HG03469 (cell line): ENCODE results near the gene LDAH.
"Not testable (repeated sequence)": the region's sequence is repeated elsewhere in the genome, so short reads cannot be mapped to it uniquely, and the experiment has no call there.

Experiments used
- ATAC-seq: cut with Tn5 transposase; IDR thresholded peaks from one replicate; pipeline ENCODE4 v1.9.1; 2021; ENCODE audit warnings: mild to moderate bottlenecking, moderate library complexity, moderate number of reproducible peaks; ENCODE audit not compliant: unreplicated experiment

Gene LDAH

DNA sequence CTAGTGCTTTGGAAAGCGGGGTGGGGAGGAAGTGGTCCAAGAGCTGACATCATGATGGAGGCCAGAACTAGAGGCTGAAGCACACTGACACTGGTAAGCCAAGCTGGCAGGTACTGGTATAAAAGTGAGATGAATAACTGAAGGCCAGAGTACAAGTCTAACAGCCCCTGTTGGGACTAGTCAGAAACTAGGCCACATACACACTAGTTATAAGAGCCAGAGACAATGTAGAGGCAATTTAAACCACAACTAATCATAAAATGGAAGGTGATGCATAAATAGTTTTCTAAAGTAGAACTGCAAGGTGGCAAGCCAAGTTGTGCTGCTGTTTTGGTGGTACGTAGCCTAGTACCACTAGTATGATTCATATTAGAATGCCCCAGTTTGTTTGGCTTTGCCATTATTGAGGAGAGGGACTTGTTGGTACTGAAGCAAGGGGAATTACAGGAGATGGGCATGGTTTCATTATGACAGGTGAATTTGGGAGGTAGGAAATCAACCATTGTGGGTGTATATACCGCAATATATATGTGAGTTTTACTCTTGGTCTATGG, 98.3 kb downstream of the LDAH start:
- no peak for ATAC-seq

DNA sequence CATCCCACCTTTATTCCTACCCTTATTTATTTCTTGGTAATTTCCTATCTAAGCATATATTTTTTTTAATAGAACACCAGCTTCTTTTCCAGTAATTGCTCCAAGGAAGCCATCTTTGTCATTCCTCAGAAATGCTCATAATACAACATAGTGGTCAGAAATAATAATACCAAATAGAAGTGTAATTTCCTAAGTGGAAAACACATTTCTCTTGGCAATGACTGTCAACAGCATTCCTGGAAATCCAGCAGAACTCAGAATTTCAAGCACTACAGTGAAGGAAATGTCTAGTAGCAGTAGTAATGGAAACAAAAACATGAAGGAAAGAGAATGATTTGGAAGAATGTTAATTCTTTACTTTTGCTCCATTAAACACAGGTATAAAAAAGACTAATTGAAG, 99.4 kb downstream of the LDAH start:
- ATAC-seq, result no peak

DNA sequence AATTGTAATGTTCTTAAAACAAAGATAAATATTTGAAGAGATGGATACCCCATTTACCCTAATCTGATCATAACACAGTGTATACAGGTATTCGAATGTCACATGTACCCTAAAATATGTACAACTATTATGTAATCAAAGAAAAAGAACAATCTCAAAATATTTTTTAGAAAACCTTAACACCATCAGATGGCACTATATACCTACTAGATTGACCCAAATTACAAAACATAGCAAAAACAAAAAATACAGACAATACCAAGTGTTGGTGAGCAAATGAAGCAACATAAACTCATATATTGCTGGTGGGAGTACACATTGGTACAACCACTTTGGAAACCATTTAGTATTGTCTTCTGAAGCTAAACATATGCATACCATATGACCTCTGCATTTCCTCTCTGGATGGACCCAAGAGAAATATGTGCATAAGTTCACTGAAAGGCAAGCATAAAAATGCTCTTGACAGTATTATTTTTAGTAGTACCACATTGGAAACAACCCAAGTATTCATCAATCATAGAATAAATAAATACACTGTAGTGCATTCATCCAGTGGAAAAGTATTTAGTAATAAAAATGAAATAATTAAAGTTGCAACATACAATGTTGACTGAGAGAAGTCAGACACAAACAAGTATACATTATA, 100.2 kb downstream of the LDAH start:
- ATAC-seq, result no peak

DNA sequence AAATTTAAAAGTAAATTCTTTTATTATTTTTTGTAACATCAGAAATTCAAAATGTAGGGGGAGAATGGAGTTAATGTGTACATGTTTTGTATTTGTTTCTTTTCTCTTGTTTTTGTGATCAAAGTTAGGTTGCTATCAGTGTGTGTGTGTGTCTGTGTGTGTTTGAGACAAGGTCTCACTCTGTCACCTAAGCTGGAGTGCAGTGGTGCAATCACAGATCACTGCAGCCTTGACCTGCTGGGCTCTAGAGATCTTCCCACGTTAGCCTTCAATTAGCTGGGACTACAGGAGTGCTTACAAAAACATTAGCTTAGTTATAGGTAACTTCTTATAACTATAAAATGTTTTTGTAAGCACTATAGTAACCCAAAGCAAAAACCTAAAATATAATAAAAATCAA, 105.3 kb downstream of the LDAH start:
- no peak for ATAC-seq

DNA sequence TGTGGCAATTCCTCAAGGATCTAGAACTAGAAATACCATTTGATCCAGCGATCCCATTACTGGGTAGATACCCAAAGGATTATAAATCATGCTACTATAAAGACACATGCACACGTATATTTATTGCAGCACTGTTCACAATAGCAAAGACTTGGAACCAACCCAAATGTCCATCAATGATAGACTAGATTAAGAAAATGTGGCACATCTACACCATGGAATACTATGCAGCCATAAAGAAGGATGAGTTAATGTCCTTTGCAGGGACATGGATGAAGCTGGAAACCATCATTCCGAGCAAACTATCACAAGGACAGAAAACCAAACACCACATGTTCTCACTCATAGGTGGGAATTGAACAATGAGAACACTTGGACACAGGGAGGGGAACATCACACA, 106.7 kb downstream of the LDAH start:
- ATAC-seq, result not testable (repeated sequence)

DNA sequence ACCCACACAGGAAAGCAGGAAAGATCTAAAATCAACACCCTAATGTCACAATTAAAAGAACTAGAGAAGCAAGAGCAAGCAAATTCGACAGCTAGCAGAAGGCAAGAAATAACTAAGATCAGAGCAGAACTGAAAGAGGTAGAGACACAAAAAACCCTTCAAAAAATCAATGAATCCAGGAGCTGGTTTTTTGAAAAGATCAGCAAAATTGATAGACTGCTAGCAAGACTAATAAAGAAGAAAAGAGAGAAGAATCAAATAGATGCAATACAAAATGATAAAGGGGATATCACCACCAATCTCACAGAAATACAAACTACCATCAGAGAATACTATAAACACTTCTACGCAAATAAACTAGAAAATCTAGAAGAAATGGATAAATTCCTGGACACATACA, 108.5 kb downstream of the LDAH start:
- ATAC-seq, result not testable (repeated sequence)

DNA sequence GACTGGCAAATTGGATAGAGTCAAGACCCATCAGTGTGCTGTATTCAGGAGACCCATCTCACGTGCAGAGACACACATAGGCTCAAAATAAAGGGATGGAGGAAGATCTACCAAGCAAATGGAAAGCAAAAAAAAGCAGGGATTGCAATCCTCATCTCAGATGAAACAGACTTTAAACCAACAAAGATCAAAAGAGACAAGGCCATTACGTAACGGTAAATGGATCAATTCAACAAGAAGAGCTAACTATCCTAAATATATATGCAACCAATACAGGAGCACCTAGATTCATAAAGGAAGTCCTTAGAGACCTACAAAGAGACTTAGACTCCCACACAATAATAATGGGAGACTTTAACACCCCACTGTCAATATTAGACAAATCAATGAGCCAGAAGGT, 109.3 kb downstream of the LDAH start:
- ATAC-seq, result not testable (repeated sequence)

DNA sequence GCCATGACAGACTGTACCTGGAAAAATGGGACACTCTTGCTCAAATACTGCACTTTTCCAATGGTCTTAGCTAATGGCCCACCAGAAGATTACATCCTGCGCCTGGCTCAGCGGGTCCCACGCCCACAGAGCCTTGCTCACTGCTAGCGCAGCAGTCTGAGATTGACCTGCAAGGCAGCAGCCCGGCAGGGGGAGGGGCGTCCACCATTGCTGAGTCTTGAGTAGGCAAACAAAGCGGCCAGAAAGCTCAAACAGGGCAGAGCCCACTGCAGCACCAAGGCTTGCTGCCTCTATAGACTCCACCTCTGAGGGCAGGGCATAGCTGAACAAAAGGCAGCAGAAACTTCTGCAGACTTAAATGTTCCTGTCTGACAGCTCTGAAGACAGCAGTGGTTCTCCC, 111.3 kb downstream of the LDAH start:
- not testable (repeated sequence) for ATAC-seq

DNA sequence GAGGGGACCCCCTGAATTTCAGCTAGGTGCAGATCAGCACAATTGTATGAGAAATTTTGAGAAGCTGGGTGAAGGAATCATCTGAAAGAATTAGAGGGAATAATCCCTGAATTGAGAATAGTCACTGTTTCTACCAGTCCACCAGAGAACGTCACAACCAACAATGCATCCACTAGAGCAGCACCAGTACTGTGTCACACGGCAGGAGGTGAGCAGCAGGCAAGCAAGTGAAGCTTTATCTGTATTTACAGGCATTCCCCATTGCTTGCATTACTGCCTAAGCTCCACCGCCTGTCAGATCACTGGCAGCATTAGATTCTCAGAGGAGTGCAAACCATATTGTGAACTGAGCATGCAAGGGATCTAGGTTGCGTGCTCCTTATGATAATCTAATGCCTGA, 115.3 kb downstream of the LDAH start:
- ATAC-seq, result no peak

DNA sequence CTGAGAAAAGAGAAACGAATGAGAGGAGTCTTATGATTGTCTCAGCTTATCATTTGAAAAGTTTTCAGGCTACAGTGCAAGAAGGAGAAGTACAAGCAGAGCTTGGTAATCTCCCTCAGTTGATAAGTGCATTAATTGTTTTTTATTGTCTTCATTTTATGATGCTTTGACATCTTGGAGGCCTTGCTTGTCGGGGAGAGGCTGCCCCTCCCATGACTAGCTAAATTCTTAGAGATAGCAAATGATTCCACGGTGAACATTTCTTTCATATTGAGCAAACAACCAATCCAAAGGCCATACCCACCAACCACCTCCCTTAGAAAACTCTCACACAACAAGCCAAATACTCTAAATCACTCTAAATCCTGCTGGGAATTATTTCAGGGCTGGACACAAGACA, 116.1 kb downstream of the LDAH start:
- ATAC-seq, result no peak

DNA sequence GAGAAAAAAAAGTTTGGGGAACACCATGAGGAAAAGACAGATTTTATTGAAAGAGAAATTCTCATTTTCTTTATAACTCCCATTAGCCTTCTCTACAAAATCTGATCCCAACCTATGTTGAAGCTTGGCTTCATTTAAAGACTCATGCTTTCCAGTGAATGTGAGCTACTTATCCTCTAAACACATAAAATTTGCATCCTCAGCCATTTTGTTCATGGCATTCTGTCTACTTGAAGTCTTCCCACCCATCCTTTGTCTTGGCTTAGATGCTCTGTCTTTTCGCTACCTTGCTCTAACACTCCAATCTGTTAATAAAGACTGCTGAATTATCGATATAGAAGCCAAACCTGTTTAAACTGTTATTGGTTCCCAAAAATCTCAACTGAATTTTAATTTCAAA, 116.7 kb downstream of the LDAH start:
- no peak for ATAC-seq

DNA sequence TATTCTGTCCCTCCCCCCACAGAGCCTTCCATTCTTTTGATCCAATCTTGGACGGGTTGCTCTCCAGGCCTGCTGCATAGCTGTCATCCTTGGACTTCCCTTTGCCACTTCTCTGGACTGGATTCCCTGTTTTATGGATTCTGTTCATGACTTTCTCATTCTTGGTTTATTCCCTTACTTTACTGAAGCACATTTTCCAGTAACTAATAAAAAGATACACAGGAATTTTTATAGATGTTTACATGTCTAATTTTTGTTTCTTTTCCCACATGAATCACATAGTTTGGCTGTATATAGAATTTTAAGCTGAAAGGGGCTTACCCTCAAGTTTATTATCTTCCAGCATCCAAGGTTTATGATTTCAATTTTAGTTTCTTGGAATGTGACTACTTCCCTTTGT, 118.0 kb downstream of the LDAH start:
- no peak for ATAC-seq

DNA sequence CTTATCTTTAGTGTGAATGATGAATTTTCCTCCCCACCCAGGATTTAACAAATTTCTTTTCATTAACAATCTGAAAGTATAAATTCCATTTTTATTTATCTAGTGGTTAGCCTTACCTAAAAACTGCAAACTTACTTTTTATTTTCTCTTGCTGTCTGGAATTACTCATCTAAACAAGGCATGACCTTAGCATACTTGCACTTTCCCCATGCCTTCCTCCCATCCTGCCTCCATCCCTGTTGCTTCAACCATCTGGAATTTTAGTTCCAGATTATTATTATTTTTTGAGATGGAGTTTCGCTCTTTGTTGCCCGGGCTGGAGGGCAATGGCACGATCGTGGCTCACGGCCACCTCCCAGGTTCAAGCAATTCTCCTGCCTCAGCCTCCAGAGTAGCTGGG, 120.3 kb downstream of the LDAH start:
- ATAC-seq, result no peak

DNA sequence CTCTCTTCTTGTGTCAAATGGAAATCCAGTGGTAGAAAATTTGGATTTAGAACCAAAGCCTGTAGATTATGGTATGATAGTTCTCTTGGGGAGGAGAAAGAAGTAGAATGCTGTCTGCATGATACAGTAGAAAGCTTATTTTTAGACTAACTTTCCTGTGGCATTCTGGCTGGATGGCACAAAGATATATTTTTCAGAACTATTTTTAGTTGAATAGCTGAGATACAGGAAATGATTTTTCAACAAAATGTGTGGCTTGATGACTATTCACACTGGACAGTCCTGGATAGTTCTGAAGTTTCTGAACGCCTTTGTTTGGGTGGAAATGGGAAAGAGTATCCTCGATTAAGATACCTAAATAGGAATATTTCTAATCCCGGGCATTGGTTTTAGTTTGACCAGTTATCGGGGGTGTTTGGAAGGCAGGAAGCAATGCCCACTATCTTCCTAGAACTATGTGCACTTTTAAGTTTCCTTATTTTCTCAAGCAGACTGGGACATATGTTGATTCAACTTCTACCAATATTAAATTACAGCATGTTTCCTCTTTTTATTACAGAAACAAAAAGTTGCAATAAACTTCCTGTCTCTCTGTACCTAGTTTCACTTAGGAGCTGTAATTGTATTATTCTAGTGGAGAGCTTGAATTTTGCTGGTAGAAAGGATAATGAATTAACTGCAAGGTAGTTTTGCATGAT, 123.8 kb downstream of the LDAH start:
- ATAC-seq, result no peak

DNA sequence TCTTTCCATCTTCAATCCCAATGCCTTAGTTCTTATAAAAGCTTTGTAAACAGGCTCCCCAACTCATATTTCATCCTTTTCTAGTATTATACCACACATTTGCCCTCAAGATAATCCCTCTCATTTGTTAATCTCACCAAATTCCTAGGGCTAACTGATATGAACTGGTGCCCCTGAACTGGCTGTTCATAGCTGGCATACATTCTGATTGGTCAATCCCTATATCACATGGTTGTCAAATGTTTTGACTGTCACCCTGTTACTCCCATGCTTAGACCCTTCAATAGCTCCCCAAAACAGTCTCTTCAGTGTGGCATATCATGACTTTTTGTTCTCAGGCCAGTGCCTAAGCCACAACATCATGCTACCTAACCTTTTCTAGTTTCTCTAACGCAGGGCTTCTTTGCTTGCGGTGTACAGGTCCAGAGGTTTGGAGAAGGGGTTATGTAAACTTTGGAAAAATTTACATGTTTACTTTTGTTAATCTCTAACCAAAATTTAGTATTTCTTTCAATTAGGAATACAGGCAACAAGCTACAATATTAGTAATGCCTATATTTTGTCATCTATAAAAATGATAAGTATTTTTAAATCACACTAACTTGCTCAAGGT, 125.5 kb downstream of the LDAH start:
- no peak for ATAC-seq

DNA sequence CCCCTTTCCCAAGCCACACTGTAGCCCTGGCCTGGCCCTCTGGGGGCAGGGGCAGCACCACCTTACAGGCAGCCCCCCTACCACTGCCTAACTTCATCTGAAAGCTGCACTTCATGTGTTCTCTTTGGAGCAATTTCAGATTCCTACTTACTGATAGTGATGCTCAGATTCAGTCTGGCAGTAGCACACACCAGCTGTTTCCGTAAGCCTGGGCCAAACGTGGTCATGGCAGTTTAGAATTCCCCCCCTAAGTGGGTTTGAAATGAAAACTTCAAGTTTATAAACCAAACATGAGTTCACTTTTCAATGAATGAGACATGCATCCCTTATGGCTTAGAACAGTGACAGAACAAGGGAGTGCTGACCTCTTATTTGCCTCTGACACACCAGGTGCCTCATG, 126.5 kb downstream of the LDAH start:
- ATAC-seq, result no peak

DNA sequence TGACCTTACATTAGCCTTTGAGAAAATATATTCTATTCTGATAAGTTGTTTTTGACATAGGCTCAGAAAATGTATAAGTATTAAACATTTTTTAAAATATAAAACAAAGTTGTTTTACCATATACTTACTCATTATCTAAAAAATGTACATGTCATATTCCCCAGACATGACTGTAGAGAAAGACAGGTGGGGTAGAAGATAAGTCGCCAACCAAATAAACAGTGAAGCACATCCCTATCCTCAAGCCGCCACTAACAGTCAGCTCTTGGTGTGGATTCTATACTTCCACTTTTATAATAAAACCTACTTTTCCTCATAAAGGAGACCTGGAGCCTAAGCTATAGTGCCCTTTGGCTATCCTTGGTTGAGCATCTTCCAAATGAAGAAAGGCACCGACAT, 129.6 kb downstream of the LDAH start:
- ATAC-seq, result no peak

DNA sequence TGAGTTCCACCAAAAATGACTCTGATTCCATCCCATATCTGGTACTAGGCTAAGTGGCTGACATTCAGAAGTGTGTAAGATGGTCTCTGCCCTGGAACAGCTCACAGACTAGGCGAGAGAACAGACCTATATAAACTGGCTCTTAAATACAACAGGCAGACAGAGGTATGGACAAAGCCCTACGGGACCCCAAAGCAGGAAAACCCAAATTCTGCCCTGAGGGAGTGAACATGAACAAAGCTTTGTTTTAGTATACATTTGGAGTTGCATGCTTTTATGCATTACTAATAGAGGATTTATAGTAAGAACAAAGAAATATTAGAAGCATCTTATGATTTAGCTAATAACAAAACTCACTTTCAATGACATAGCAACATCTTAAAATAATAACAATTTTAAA, 130.8 kb downstream of the LDAH start:
- no peak for ATAC-seq

DNA sequence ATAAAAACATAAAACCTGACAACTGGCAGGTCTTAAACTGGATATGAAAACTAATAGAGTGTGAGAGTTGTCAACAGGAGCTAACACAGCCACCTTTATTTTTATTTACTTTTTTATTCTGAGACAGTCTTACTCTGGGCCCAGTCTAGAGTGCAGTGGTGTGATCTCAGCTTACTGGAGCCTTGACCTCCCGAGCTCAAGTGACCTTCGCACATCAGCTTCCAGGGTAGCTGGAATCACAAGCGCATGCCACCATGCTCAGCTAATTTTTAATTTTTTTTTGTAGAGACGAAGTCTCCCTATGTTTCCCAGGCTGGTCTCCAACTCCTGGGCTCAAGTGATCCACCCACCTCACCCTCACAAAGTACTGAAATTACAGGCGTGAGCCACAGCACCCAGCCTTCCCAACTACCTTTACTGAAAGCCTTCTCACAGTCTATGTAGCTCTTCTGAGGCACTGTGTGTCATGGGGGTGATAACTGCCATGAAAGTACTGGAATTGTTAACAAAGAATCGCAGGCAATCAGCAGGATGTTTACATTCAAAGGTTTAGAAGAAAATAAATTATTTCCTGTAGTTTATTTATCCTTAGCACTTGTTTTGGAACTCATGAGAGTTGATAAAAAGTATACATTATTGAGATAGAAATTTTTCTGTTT, 131.7 kb downstream of the LDAH start:
- ATAC-seq, result no peak

DNA sequence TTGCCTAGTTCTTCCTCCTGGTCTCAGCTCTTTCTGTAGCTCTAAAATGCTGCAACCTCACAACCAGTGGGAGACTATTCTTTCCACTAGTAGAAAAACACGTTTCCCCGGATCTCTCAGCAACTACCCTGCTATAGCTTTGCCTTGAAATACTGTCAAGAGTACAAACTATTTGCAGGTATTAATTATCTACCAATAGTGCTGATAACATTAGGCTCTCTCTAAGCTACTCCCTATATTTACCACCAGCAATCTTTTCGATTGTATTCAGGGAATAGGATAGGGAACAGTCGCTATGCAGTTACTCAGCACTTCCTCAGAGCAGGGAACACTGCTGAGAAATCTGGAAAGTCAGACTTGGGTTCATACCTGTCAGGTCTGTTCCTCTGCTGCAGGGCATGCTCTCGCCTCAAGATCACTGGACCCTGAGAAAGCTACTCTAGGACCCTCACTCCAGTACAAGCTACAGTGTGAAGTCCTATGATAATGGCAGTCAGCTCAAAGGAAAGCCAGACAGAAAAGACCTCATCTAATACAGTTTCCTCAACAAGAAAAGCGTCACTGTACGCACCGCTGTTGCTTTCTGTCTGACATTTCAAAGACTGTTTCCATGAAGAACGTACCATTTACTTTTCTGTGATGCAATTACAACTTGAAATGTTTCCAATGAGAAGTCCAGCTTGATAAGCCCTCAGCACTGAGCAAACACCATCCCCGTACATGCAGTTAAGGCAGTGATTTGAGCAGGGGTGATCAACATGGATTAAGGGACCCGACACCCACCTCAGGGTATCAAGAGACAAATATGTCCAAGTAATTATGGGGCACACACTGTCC, 133.3 kb downstream of the LDAH start:
- ATAC-seq, result no peak
